ENCODE data around the gene FAM13C. TPM values are rescaled to one million over a fixed set of nuclear protein-coding genes. Genes with fewer than 3 reads are reported as not detected.
A peak's percentile ranks its signal among the peaks of the same experiment; 100 is the strongest.
"Not testable (repeated sequence)": the region's sequence is repeated elsewhere in the genome, so short reads cannot be mapped to it uniquely, and the experiment has no call there.

FAM13C gene
- polyA plus RNA-seq, 1 donor from 2014 or later: 89.3 TPM

- no peak overlapping the region for H3K4me3 ChIP-seq (ENCODE audit: low read length)
- peak; percentile 77 for TF ChIP-seq CTCF (IDR thresholded peaks at IDR 0.05; ENCODE audit: poor library complexity, severe bottlenecking)
- peak; percentile 83 for TF ChIP-seq RAD21 (conservative IDR thresholded peaks at IDR 0.05)
- no peak for TF ChIP-seq REST (IDR thresholded peaks at IDR 0.05; ENCODE audit: borderline replicate concordance)
- peak; percentile 86 for TF ChIP-seq SMC3 (conservative IDR thresholded peaks at IDR 0.05; ENCODE audit: poor library complexity)
- no peak overlapping the region for H2AFZ ChIP-seq (ENCODE audit: low read depth, low read length)
- H3K9ac ChIP-seq (ENCODE audit: low read length): no peak overlapping the region
- H4K20me1 ChIP-seq (ENCODE audit: insufficient read depth): no peaks in the 10 kb centered on the region
- no peaks in the 10 kb centered on the region for H3K27me3 ChIP-seq (ENCODE audit: insufficient read depth, low read depth, low read length)
- H3K27ac ChIP-seq (ENCODE audit: low read length): no peak overlapping the region
- no peaks in the 10 kb centered on the region for H3F3A ChIP-seq (ENCODE audit: insufficient read depth, low read length, poor library complexity, severe bottlenecking)
- H3K9me2 ChIP-seq (ENCODE audit: insufficient read depth, low read length): no peaks in the 10 kb centered on the region
- H3K9me3 ChIP-seq (ENCODE audit: low read length): no peaks in the 10 kb centered on the region
- H3K36me3 ChIP-seq (ENCODE audit: insufficient read depth, low read length): peaks cover 15% of the 10 kb centered on the region
- H3K79me2 ChIP-seq (replicated peaks; ENCODE audit: insufficient read depth, low read length): no peaks in the 10 kb centered on the region
- no peak overlapping the region for H3K4me2 ChIP-seq (ENCODE audit: low read length)
Measured at GRCh38 chr10:59240582-59241183, 121.7 kb downstream of the FAM13C start.

GRCh38 chr10:59239108-59239507 is 123.2 kb downstream of the FAM13C start:
- not testable (repeated sequence) for H3K27me3 ChIP-seq (ENCODE audit: insufficient read depth, low read depth, low read length); H3K4me2 ChIP-seq (ENCODE audit: low read length); H3F3A ChIP-seq (ENCODE audit: insufficient read depth, low read length, poor library complexity, severe bottlenecking); H2AFZ ChIP-seq (ENCODE audit: low read depth, low read length); H3K9me3 ChIP-seq (ENCODE audit: low read length); H3K9ac ChIP-seq (ENCODE audit: low read length); H3K27ac ChIP-seq (ENCODE audit: low read length); H3K9me2 ChIP-seq (ENCODE audit: insufficient read depth, low read length); H3K79me2 ChIP-seq (replicated peaks; ENCODE audit: insufficient read depth, low read length); H3K4me3 ChIP-seq (ENCODE audit: low read length); H4K20me1 ChIP-seq (ENCODE audit: insufficient read depth)
- peaks cover 15% of the 10 kb centered on the region for H3K36me3 ChIP-seq (ENCODE audit: insufficient read depth, low read length)

GRCh38 chr10:59237775-59238174 is 124.6 kb downstream of the FAM13C start:
- Histone ChIP-seq H3F3A (ENCODE audit: insufficient read depth, low read length, poor library complexity, severe bottlenecking) (no peaks in the 10 kb centered on the region), H3K4me2 (ENCODE audit: low read length) (no peak overlapping the region), H3K9ac (ENCODE audit: low read length) (no peak overlapping the region), H3K79me2 (replicated peaks; ENCODE audit: insufficient read depth, low read length) (peaks cover 9% of the 10 kb centered on the region), H3K27me3 (ENCODE audit: insufficient read depth, low read depth, low read length) (no peaks in the 10 kb centered on the region), H4K20me1 (ENCODE audit: insufficient read depth) (no peaks in the 10 kb centered on the region), H3K27ac (ENCODE audit: low read length) (no peak overlapping the region), H3K4me3 (ENCODE audit: low read length) (no peak overlapping the region), H3K9me2 (ENCODE audit: insufficient read depth, low read length) (no peaks in the 10 kb centered on the region), H3K36me3 (ENCODE audit: insufficient read depth, low read length) (peaks cover 14% of the 10 kb centered on the region), H2AFZ (ENCODE audit: low read depth, low read length) (no peak overlapping the region), H3K9me3 (ENCODE audit: low read length) (no peaks in the 10 kb centered on the region)
- no peak for TF ChIP-seq EP300 (conservative IDR thresholded peaks at IDR 0.05; ENCODE audit: poor library complexity, severe bottlenecking)
- no peak for TF ChIP-seq SMC3 (conservative IDR thresholded peaks at IDR 0.05; ENCODE audit: poor library complexity)
- no peak for TF ChIP-seq RAD21 (conservative IDR thresholded peaks at IDR 0.05)
- TF ChIP-seq TAF1 (IDR thresholded peaks at IDR 0.05; ENCODE audit: low read depth): no peak
- TF ChIP-seq POLR2AphosphoS5 (IDR thresholded peaks at IDR 0.05): no peak
- no peak for TF ChIP-seq CTCF (IDR thresholded peaks at IDR 0.05; ENCODE audit: poor library complexity, severe bottlenecking)

Measured in neural cell (in vitro differentiated cells).